ENCODE data around the gene DZIP1.

The DZIP1 gene

DNA sequence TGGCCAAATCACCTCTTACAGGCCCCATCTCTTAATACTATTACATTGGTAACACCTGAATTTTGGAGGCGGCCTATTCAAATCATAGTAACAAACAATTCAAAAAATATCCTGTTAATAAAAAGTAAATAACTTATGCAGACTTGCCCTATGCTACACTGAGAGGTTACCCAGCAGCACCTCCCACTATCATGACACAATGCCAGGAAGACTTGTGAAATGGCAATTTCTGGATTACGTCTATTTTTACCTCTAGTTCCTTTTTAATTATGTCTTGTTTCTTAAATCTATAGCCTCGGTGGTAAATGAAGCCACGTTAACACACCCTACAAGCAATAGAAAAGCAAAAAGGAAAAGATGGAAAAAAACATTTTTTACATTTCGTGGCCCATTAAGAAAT is 6.2 kb upstream of the DZIP1 start:
- Histone ChIP-seq H2AFZ (ENCODE audit: low read length) (no peak overlapping the region), H3K27ac (ENCODE audit: low read depth, low read length, poor library complexity, severe bottlenecking) (no peak overlapping the region), H3K4me2 (ENCODE audit: low read length) (no peak overlapping the region), H3K9me3 (ENCODE audit: low read length) (no peaks in the 10 kb centered on the region), H4K20me1 (ENCODE audit: insufficient read depth, low read length) (no peaks in the 10 kb centered on the region), H3F3A (ENCODE audit: insufficient read depth, low read length) (no peaks in the 10 kb centered on the region), H3K4me1 (ENCODE audit: insufficient read depth, low read length, severe bottlenecking) (no peaks in the 10 kb centered on the region), H3K36me3 (ENCODE audit: insufficient read depth, low read length) (no peaks in the 10 kb centered on the region), H3K9me2 (ENCODE audit: low read depth, low read length) (no peaks in the 10 kb centered on the region), H3K79me2 (ENCODE audit: insufficient read depth, low read length) (no peaks in the 10 kb centered on the region), H3K4me3 (ENCODE audit: low read depth, low read length, poor library complexity, severe bottlenecking) (no peak overlapping the region), H3K27me3 (ENCODE audit: insufficient read depth, low read length) (no peaks in the 10 kb centered on the region), H3K9ac (ENCODE audit: low read length) (no peak overlapping the region)
- TF ChIP-seq EZH2 (IDR thresholded peaks at IDR 0.05; ENCODE audit: borderline replicate concordance, low read length), result no peak
- TF ChIP-seq, protein P1, sequence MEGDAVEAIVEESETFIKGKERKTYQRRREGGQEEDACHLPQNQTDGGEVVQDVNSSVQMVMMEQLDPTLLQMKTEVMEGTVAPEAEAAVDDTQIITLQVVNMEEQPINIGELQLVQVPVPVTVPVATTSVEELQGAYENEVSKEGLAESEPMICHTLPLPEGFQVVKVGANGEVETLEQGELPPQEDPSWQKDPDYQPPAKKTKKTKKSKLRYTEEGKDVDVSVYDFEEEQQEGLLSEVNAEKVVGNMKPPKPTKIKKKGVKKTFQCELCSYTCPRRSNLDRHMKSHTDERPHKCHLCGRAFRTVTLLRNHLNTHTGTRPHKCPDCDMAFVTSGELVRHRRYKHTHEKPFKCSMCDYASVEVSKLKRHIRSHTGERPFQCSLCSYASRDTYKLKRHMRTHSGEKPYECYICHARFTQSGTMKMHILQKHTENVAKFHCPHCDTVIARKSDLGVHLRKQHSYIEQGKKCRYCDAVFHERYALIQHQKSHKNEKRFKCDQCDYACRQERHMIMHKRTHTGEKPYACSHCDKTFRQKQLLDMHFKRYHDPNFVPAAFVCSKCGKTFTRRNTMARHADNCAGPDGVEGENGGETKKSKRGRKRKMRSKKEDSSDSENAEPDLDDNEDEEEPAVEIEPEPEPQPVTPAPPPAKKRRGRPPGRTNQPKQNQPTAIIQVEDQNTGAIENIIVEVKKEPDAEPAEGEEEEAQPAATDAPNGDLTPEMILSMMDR (IDR thresholded peaks at IDR 0.05; ENCODE audit: low read length), result no peak

DNA sequence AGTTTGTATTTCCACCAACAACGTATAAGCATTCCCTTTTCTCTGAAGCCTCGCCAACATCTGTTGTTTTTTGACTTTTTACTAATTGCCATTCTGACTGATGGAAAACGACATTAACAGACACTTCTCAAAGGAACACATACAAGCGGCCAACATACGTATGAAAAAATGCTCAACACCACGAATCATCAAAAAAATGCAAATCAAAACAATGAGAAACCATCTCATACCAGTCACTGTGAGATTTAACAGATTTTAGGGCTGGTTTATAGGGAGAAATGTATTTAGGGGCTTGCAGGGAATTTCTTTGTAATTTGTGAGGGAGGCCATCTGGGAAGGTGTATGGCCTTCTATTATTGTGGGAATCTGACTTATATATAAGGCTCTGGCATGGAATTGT is 2.8 kb upstream of the DZIP1 start:
- H3K79me2 ChIP-seq (ENCODE audit: insufficient read depth, low read length), result no peaks in the 10 kb centered on the region
- H3K4me2 ChIP-seq (ENCODE audit: low read length), result no peak overlapping the region
- H2AFZ ChIP-seq (ENCODE audit: low read length), result no peak overlapping the region
- no peaks in the 10 kb centered on the region for H3K4me1 ChIP-seq (ENCODE audit: insufficient read depth, low read length, severe bottlenecking)
- H3K27me3 ChIP-seq (ENCODE audit: insufficient read depth, low read length), result no peaks in the 10 kb centered on the region
- H3K4me3 ChIP-seq (ENCODE audit: low read depth, low read length, poor library complexity, severe bottlenecking), result no peak overlapping the region
- H3K9ac ChIP-seq (ENCODE audit: low read length), result no peak overlapping the region
- no peaks in the 10 kb centered on the region for H3K9me3 ChIP-seq (ENCODE audit: low read length)
- no peaks in the 10 kb centered on the region for H3K9me2 ChIP-seq (ENCODE audit: low read depth, low read length)
- H4K20me1 ChIP-seq (ENCODE audit: insufficient read depth, low read length), result no peaks in the 10 kb centered on the region
- H3K36me3 ChIP-seq (ENCODE audit: insufficient read depth, low read length), result no peaks in the 10 kb centered on the region
- no peak overlapping the region for H3K27ac ChIP-seq (ENCODE audit: low read depth, low read length, poor library complexity, severe bottlenecking)
- no peaks in the 10 kb centered on the region for H3F3A ChIP-seq (ENCODE audit: insufficient read depth, low read length)
- no peak for TF ChIP-seq EZH2 (IDR thresholded peaks at IDR 0.05; ENCODE audit: borderline replicate concordance, low read length)
- TF ChIP-seq, protein P1 (IDR thresholded peaks at IDR 0.05; ENCODE audit: low read length), result no peak

DNA sequence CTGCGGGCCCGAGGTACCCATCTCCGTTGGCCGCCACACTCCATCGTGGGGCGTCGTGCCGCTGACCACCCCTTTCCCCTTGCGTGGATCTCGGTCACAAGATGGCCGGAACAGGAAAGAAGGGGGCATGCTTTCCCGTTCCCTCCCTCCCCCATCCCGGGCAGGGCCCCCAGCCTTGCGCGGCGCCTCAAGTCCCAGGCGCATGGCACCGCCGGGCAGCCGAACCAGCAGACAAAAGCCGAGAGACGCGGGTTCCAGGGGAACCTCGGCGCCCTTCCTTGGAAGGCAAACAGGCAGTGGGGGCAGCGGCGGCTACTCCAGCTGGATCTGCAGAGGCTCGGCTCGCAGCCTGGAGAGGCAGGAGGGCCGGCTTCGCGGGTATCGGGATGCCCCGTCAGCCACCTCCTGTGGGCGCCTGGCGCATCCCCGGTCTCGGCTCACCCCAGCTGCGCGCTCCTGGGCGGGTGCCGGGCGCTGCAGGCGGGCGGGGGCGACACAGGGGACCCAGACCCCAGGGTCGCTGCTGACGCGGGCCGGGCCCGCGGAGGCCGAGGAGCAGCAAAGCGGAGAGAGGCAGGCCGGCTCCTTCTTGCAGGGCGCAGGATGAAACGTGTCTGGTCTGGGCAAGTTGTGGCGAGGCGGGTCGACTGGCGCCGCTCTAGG is 439 bp downstream of the DZIP1 start:
- Histone ChIP-seq H3K27me3 (ENCODE audit: insufficient read depth, low read length) (no peaks in the 10 kb centered on the region), H3K9me3 (ENCODE audit: low read length) (no peaks in the 10 kb centered on the region), H3K4me3 (ENCODE audit: low read depth, low read length, poor library complexity, severe bottlenecking) (no peak overlapping the region), H3K27ac (ENCODE audit: low read depth, low read length, poor library complexity, severe bottlenecking) (no peak overlapping the region), H3K4me2 (ENCODE audit: low read length) (no peak overlapping the region), H4K20me1 (ENCODE audit: insufficient read depth, low read length) (no peaks in the 10 kb centered on the region), H3K9ac (ENCODE audit: low read length) (no peak overlapping the region), H3K9me2 (ENCODE audit: low read depth, low read length) (no peaks in the 10 kb centered on the region), H2AFZ (ENCODE audit: low read length) (no peak overlapping the region), H3F3A (ENCODE audit: insufficient read depth, low read length) (no peaks in the 10 kb centered on the region), H3K36me3 (ENCODE audit: insufficient read depth, low read length) (no peaks in the 10 kb centered on the region), H3K79me2 (ENCODE audit: insufficient read depth, low read length) (no peaks in the 10 kb centered on the region), H3K4me1 (ENCODE audit: insufficient read depth, low read length, severe bottlenecking) (no peaks in the 10 kb centered on the region)
- TF ChIP-seq, protein P1 (IDR thresholded peaks at IDR 0.05; ENCODE audit: low read length), result no peak
- TF ChIP-seq EZH2 (IDR thresholded peaks at IDR 0.05; ENCODE audit: borderline replicate concordance, low read length), result no peak
